CD4-positive, CD25-positive, alpha-beta regulatory T cell (primary cell): ENCODE measurements around the gene GNAS-AS1. TPM values are rescaled to one million over a fixed set of nuclear protein-coding genes. Genes with fewer than 3 reads are reported as not detected.
A peak's percentile ranks its signal among the peaks of the same experiment; 100 is the strongest.

ENCODE experiments used
- ATAC-seq, 2 donors: fragments of 150-1000 bp; cut with Tn5 transposase; one replicate each; pipeline ENCODE4 v1.10.0; 2021; ENCODE audit warnings: low read depth in 2 of 2, moderate number of reproducible peaks in 2 of 2, moderate library complexity in 1 of 2
- DNase-seq, 3 donors: peaks; one replicate each; pipeline versions ENCODE4 v3.0.0 to v3.0.0-alpha.2; 2012 to 2022; ENCODE audit warnings: mixed read lengths in 1 of 3
- H3K27ac ChIP-seq: one replicate; pipeline ENCODE4 v1.7.0; 2013; ENCODE audit warnings: mild to moderate bottlenecking, low read length; ENCODE audit not compliant: insufficient read depth, poor library complexity, severe bottlenecking
- H3K27me3 ChIP-seq: one replicate; pipeline ENCODE4 v1.7.0; 2013; ENCODE audit warnings: low read length; ENCODE audit not compliant: control insufficient read depth, insufficient read depth
- H3K36me3 ChIP-seq: one replicate; pipeline ENCODE4 v1.7.0; 2013; ENCODE audit warnings: mild to moderate bottlenecking, low read length, moderate library complexity; ENCODE audit not compliant: control insufficient read depth, insufficient read depth
- H3K4me1 ChIP-seq: 2 replicates; pipeline ENCODE4 v1.7.0; 2013; ENCODE audit warnings: mild to moderate bottlenecking, low read length; ENCODE audit not compliant: insufficient read depth, control insufficient read depth, poor library complexity, severe bottlenecking
- H3K4me3 ChIP-seq: one replicate; pipeline ENCODE4 v1.7.0; 2013; ENCODE audit warnings: low read depth, mild to moderate bottlenecking, low read length, moderate library complexity
- H3K9me3 ChIP-seq, 2 experiments: 1 replicate in 1 of 2; 2 replicates in 1 of 2; pipeline ENCODE4 v1.7.0; 2013; ENCODE audit warnings: low read length in 2 of 2, mild to moderate bottlenecking in 1 of 2, moderate library complexity in 1 of 2; ENCODE audit not compliant: control insufficient read depth in 2 of 2
- H3K27ac Mint-ChIP-seq, 3 donors: one replicate each; pipeline ENCODE4 v1.8.0; 2020 to 2022; ENCODE audit warnings: mild to moderate bottlenecking in 3 of 3, mixed read lengths in 3 of 3, moderate library complexity in 2 of 3
- H3K27me3 Mint-ChIP-seq: one replicate; pipeline ENCODE4 v1.8.0; 2022; ENCODE audit warnings: mild to moderate bottlenecking, mixed read lengths
- H3K36me3 Mint-ChIP-seq: one replicate; pipeline ENCODE4 v1.8.0; 2020; ENCODE audit warnings: mixed read lengths
- H3K4me1 Mint-ChIP-seq, 4 donors: one replicate each; pipeline ENCODE4 v1.8.0; 2020 to 2022; ENCODE audit warnings: mixed read lengths in 4 of 4, mild to moderate bottlenecking in 1 of 4
- H3K4me3 Mint-ChIP-seq, 4 donors: one replicate each; pipeline ENCODE4 v1.8.0; 2020 to 2022; ENCODE audit warnings: mild to moderate bottlenecking in 4 of 4, mixed read lengths in 4 of 4, moderate library complexity in 3 of 4
- H3K9me3 Mint-ChIP-seq, 7 donors: one replicate each; pipeline ENCODE4 v1.8.0; 2020 to 2022; ENCODE audit warnings: mixed read lengths in 7 of 7, mild to moderate bottlenecking in 3 of 7, moderate library complexity in 2 of 7
- polyA plus RNA-seq, 4 donors: library from polyadenylated mRNA; unstranded; fragments of 300-500 nt; fragmentation: Illumina TruSeq; gene quantifications; one replicate each; pipeline ENCODE4 v1.2.3, GENCODE V29; 2021
- total RNA-seq: library from RNA; stranded (reverse); gene quantifications from one replicate; pipeline ENCODE4 v1.2.3, GENCODE V29; 2022

Gene GNAS-AS1
- total RNA-seq (0.54 TPM), polyA plus RNA-seq (not detected)

GRCh38 chr20:58850693-58851174 is at the start of gene GNAS-AS1:
GNAS-AS1 (minus strand) TSS chr20:58850902.
- H3K4me1 Mint-ChIP-seq, result peaks cover 0 to 31% (median 7%) of the 10 kb centered on the region in 4 donors
- Histone ChIP-seq H3K4me3 (peak within 1 kb of the TSS; percentile 62), H3K9me3 (no peaks in the 10 kb centered on the region), H3K36me3 (no peaks in the 10 kb centered on the region), H3K4me1 (peaks cover 39% of the 10 kb centered on the region), H3K27ac (no peak within 1 kb of the TSS), H3K27me3 (peaks cover 3% of the 10 kb centered on the region)
- H3K27me3 Mint-ChIP-seq, result peaks cover 44% of the 10 kb centered on the region
- H3K4me3 Mint-ChIP-seq, result peak within 1 kb of the TSS; percentile 89 to 95 (median 94)
- DNase-seq (peak; percentile 70 to 86 (median 77)), ATAC-seq (peak; percentile 73 to 83)
- peaks cover 0 to 3% (median 0%) of the 10 kb centered on the region in 7 donors for H3K9me3 Mint-ChIP-seq
- no peak within 1 kb of the TSS for H3K27ac Mint-ChIP-seq
- no peaks in the 10 kb centered on the region for H3K36me3 Mint-ChIP-seq

- no peak for ATAC-seq
- Mint-ChIP-seq H3K27me3 (no peaks in the 10 kb centered on the region), H3K36me3 (peaks cover 39% of the 10 kb centered on the region), H3K4me1 (peaks cover 22 to 75% (median 51%) of the 10 kb centered on the region in 4 donors), H3K4me3 (peak overlapping the region in 1 of 4 donors; percentile 7), H3K9me3 (peaks cover 0 to 1% (median 0%) of the 10 kb centered on the region in 7 donors), H3K27ac (peak overlapping the region in 2 of 3 donors; percentile 9 to 48)
- H3K9me3 ChIP-seq, result no peaks in the 10 kb centered on the region
- H3K4me1 ChIP-seq, result peaks cover 12% of the 10 kb centered on the region
- H3K36me3 ChIP-seq, result peaks cover 64% of the 10 kb centered on the region
- H3K27ac ChIP-seq, result peak overlapping the region; percentile 16
- H3K4me3 ChIP-seq, result no peak overlapping the region
- no peaks in the 10 kb centered on the region for H3K27me3 ChIP-seq
- no peak for DNase-seq
Observed at GRCh38 chr20:58900397-58900796, 49.7 kb upstream of the GNAS-AS1 start.

- Mint-ChIP-seq H3K27me3 (no peaks in the 10 kb centered on the region), H3K4me3 (peak overlapping the region in 1 of 4 donors; percentile 7)
Observed at GRCh38 chr20:58899512-58899911, 48.8 kb upstream of the GNAS-AS1 start.

GRCh38 chr20:58898629-58899408 is 48.1 kb upstream of the GNAS-AS1 start:
- Mint-ChIP-seq H3K9me3 (peaks cover 0 to 1% (median 0%) of the 10 kb centered on the region in 7 donors), H3K36me3 (peaks cover 28% of the 10 kb centered on the region), H3K27me3 (no peaks in the 10 kb centered on the region), H3K4me3 (peak overlapping the region in 2 of 4 donors; percentile 3 to 41), H3K4me1 (peaks cover 36 to 84% (median 59%) of the 10 kb centered on the region in 4 donors), H3K27ac (peak overlapping the region in 2 of 3 donors; percentile 26 to 71)
- H3K9me3 ChIP-seq, result no peaks in the 10 kb centered on the region
- no peaks in the 10 kb centered on the region for H3K27me3 ChIP-seq
- H3K4me3 ChIP-seq, result no peak overlapping the region
- H3K4me1 ChIP-seq, result peaks cover 28% of the 10 kb centered on the region
- no peak for ATAC-seq
- H3K27ac ChIP-seq, result no peak overlapping the region
- no peak for DNase-seq
- H3K36me3 ChIP-seq, result peaks cover 48% of the 10 kb centered on the region

More at GRCh38 chr20:58899512-58899911, 48.8 kb upstream of the GNAS-AS1 start:
- H3K27ac Mint-ChIP-seq, result peak overlapping the region in 2 of 3 donors; percentile 26 to 53
- Histone ChIP-seq H3K4me3 (no peak overlapping the region), H3K36me3 (peaks cover 55% of the 10 kb centered on the region), H3K9me3 (no peaks in the 10 kb centered on the region), H3K27me3 (no peaks in the 10 kb centered on the region), H3K4me1 (peaks cover 21% of the 10 kb centered on the region), H3K27ac (no peak overlapping the region)
- DNase-seq, result no peak
- H3K36me3 Mint-ChIP-seq, result peaks cover 31% of the 10 kb centered on the region
- no peak for ATAC-seq
- peaks cover 30 to 77% (median 53%) of the 10 kb centered on the region in 4 donors for H3K4me1 Mint-ChIP-seq
- peaks cover 0 to 1% (median 0%) of the 10 kb centered on the region in 7 donors for H3K9me3 Mint-ChIP-seq

- DNase-seq (no peak), ATAC-seq (no peak)
- H3K4me3 Mint-ChIP-seq, result peak overlapping the region in 2 of 4 donors; percentile 17 to 91
- Histone ChIP-seq H3K9me3 (no peaks in the 10 kb centered on the region), H3K36me3 (peaks cover 43% of the 10 kb centered on the region), H3K4me1 (peaks cover 41% of the 10 kb centered on the region), H3K27ac (no peak overlapping the region), H3K4me3 (no peak overlapping the region), H3K27me3 (no peaks in the 10 kb centered on the region)
- peak overlapping the region; percentile 27 to 87 (median 53) for H3K27ac Mint-ChIP-seq
- H3K27me3 Mint-ChIP-seq, result no peaks in the 10 kb centered on the region
- peaks cover 21% of the 10 kb centered on the region for H3K36me3 Mint-ChIP-seq
- peaks cover 41 to 87% (median 63%) of the 10 kb centered on the region in 4 donors for H3K4me1 Mint-ChIP-seq
- peaks cover 0 to 2% (median 0%) of the 10 kb centered on the region in 7 donors for H3K9me3 Mint-ChIP-seq
Observed at GRCh38 chr20:58897488-58897887, 46.8 kb upstream of the GNAS-AS1 start.

DNA sequence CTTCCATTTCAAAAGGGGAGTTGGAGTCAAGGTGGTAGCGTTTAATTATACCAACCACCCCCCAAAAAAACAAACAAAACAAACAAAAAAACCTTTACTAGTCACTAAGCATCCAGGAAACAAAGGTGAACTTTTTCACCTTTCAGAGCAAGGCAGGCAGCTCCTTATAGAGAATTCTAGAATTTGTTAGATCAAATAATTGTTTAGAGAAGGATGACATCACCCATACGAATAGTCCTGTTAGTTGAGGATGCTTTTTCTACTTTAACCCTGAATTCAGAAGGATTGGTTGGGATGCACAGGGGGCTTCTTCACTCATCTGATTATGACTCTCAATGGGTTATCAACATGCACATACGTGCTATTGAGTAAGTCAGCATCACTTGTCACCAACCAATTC is 46.1 kb upstream of the GNAS-AS1 start:
- H3K27ac ChIP-seq, result peak overlapping the region; percentile 24
- peak overlapping the region in 2 of 4 donors; percentile 17 to 91 for H3K4me3 Mint-ChIP-seq
- peak overlapping the region; percentile 59 to 87 (median 76) for H3K27ac Mint-ChIP-seq

DNA sequence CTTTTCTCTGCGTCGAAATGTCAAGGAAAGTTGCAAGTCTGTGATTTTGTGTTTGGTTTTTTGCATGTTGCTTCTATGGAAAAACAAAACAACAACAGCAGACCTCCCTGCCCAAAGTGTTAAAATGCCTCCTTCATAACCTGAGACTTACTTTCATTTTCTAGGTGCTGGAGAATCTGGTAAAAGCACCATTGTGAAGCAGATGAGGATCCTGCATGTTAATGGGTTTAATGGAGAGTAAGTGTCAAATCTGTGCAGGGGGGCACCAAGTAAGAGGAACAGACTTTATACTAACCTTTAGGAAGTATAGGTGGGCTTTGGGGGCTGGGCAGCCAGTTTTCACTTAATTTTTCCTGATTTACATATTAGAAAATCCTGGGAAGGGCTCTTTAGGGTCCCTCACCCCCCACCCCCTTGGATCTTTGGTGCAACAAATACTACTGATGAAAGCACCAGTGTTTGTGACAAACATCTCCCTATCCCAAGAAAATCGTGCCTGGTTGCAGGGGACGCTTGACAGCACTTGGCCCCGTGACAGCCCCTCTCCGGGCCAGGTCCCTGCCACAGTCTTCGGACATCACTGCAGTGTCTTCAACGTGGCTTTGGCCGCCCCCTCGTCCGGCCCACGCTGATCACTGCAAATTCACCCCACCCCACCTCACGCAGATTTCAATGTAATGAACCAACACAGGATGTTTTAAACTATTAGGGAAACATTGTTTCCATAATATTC is 44.9 kb upstream of the GNAS-AS1 start:
- Histone ChIP-seq H3K36me3 (peaks cover 37% of the 10 kb centered on the region), H3K27ac (peak overlapping the region; percentile 24), H3K4me1 (peaks cover 36% of the 10 kb centered on the region), H3K27me3 (no peaks in the 10 kb centered on the region), H3K4me3 (peak overlapping the region; percentile 85), H3K9me3 (no peaks in the 10 kb centered on the region)
- DNase-seq (peak in 1 of 3 donors; percentile 24), ATAC-seq (no peak)
- Mint-ChIP-seq H3K4me1 (peaks cover 34 to 77% (median 57%) of the 10 kb centered on the region in 4 donors), H3K9me3 (peaks cover 0 to 3% (median 0%) of the 10 kb centered on the region in 7 donors), H3K4me3 (peak overlapping the region; percentile 84 to 92 (median 91)), H3K27ac (peak overlapping the region; percentile 89 to 93 (median 92)), H3K27me3 (no peaks in the 10 kb centered on the region), H3K36me3 (peaks cover 13% of the 10 kb centered on the region)

More for the DNA sequence above, 46.1 kb upstream of the GNAS-AS1 start:
- H3K9me3 ChIP-seq, result no peaks in the 10 kb centered on the region
- H3K4me1 ChIP-seq, result peaks cover 36% of the 10 kb centered on the region
- Mint-ChIP-seq H3K9me3 (peaks cover 0 to 3% (median 0%) of the 10 kb centered on the region in 7 donors), H3K36me3 (peaks cover 16% of the 10 kb centered on the region), H3K27me3 (no peaks in the 10 kb centered on the region), H3K4me1 (peaks cover 37 to 84% (median 61%) of the 10 kb centered on the region in 4 donors)
- no peak for DNase-seq
- H3K4me3 ChIP-seq, result no peak overlapping the region
- ATAC-seq, result no peak
- H3K36me3 ChIP-seq, result peaks cover 43% of the 10 kb centered on the region
- H3K27me3 ChIP-seq, result no peaks in the 10 kb centered on the region
